ENCODE measurements around the gene ELMO1.

Gene ELMO1

DNA sequence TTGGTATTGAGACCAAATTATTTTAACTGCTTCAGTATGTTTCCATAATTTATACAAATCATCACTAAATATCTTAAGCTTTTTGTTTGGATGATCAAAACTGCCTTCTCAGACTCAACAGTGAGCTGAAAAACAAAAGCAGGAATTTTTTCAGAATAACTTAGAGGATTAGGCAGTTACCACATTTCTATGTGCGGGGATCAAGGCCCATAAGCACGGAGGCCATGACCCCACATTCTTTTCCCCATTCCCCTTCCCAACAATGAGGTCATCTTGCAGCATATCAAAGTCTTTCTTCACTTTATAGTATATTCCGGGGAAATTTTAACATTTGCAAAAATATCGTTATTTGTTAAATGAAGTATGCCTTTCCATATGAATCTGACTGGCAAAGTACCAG lies 125.8 kb downstream of the ELMO1 start:
- Histone ChIP-seq H3K9me2 (replicated peaks; ENCODE audit: control insufficient read depth, low read length) (no peaks in the 10 kb centered on the region), H3K27ac (ENCODE audit: low read depth, low read length) (no peak overlapping the region), H3K9me3 (ENCODE audit: control insufficient read depth, insufficient read depth, low read length) (no peaks in the 10 kb centered on the region), H3K27me3 (ENCODE audit: control insufficient read depth, low read length) (no peaks in the 10 kb centered on the region), H3K79me2 (ENCODE audit: control insufficient read depth, low read length) (peaks cover 60% of the 10 kb centered on the region), H3K36me3 (ENCODE audit: control insufficient read depth, low read length) (peaks cover 5% of the 10 kb centered on the region), H3F3A (ENCODE audit: control insufficient read depth, insufficient read depth) (peaks cover 7% of the 10 kb centered on the region; the same call in 1 of the 2 replicates), H3K4me3 (ENCODE audit: low read length) (no peak overlapping the region), H3K4me2 (ENCODE audit: low read length) (no peak overlapping the region), H3K4me1 (ENCODE audit: control insufficient read depth, low read length) (peaks cover 19% of the 10 kb centered on the region), H4K20me1 (ENCODE audit: control insufficient read depth, insufficient read depth, low read depth, low read length) (no peaks in the 10 kb centered on the region; the same call in 1 of the 2 replicates)
- TF ChIP-seq CTCF (IDR thresholded peaks at IDR 0.05; ENCODE audit: low read depth, low read length, poor library complexity, severe bottlenecking) (no peak), EZH2phosphoT487 (IDR thresholded peaks at IDR 0.05; ENCODE audit: borderline replicate concordance, low read length) (no peak)

- H3K4me2 ChIP-seq (ENCODE audit: low read length), result no peak overlapping the region
- no peaks in the 10 kb centered on the region for H3K9me2 ChIP-seq (replicated peaks; ENCODE audit: control insufficient read depth, low read length)
- H4K20me1 ChIP-seq (ENCODE audit: control insufficient read depth, insufficient read depth, low read depth, low read length), result no peaks in the 10 kb centered on the region; the same call in 1 of the 2 replicates
- peaks cover 38% of the 10 kb centered on the region for H3K4me1 ChIP-seq (ENCODE audit: control insufficient read depth, low read length)
- H3K4me3 ChIP-seq (ENCODE audit: low read length), result no peak overlapping the region
- TF ChIP-seq EZH2phosphoT487 (IDR thresholded peaks at IDR 0.05; ENCODE audit: borderline replicate concordance, low read length) (no peak), CTCF (IDR thresholded peaks at IDR 0.05; ENCODE audit: low read depth, low read length, poor library complexity, severe bottlenecking) (no peak)
- H3K27me3 ChIP-seq (ENCODE audit: control insufficient read depth, low read length), result no peaks in the 10 kb centered on the region
- H3K9me3 ChIP-seq (ENCODE audit: control insufficient read depth, insufficient read depth, low read length), result no peaks in the 10 kb centered on the region
- H3K27ac ChIP-seq (ENCODE audit: low read depth, low read length), result no peak overlapping the region
- peaks cover 60% of the 10 kb centered on the region for H3K79me2 ChIP-seq (ENCODE audit: control insufficient read depth, low read length)
- peaks cover 16% of the 10 kb centered on the region for H3F3A ChIP-seq (ENCODE audit: control insufficient read depth, insufficient read depth)
- H3K36me3 ChIP-seq (ENCODE audit: control insufficient read depth, low read length), result peaks cover 3% of the 10 kb centered on the region
Observed at GRCh38 chr7:37320848-37321468, 127.7 kb downstream of the ELMO1 start.

GRCh38 chr7:37320140-37320847 lies 128.4 kb downstream of the ELMO1 start:
- H3F3A ChIP-seq (ENCODE audit: control insufficient read depth, insufficient read depth), result peaks cover 21% of the 10 kb centered on the region
- H3K79me2 ChIP-seq (ENCODE audit: control insufficient read depth, low read length), result peaks cover 57% of the 10 kb centered on the region
- no peaks in the 10 kb centered on the region for H3K9me2 ChIP-seq (replicated peaks; ENCODE audit: control insufficient read depth, low read length)
- no peaks in the 10 kb centered on the region for H3K27me3 ChIP-seq (ENCODE audit: control insufficient read depth, low read length)
- H3K4me1 ChIP-seq (ENCODE audit: control insufficient read depth, low read length), result peaks cover 45% of the 10 kb centered on the region
- peaks cover 6% of the 10 kb centered on the region for H3K36me3 ChIP-seq (ENCODE audit: control insufficient read depth, low read length)
- no peak overlapping the region for H3K4me3 ChIP-seq (ENCODE audit: low read length)
- H4K20me1 ChIP-seq (ENCODE audit: control insufficient read depth, insufficient read depth, low read depth, low read length), result no peaks in the 10 kb centered on the region; the same call in none of the 2 replicates
- TF ChIP-seq EZH2phosphoT487 (IDR thresholded peaks at IDR 0.05; ENCODE audit: borderline replicate concordance, low read length) (no peak), CTCF (IDR thresholded peaks at IDR 0.05; ENCODE audit: low read depth, low read length, poor library complexity, severe bottlenecking) (no peak)
- H3K4me2 ChIP-seq (ENCODE audit: low read length), result no peak overlapping the region
- H3K9me3 ChIP-seq (ENCODE audit: control insufficient read depth, insufficient read depth, low read length), result no peaks in the 10 kb centered on the region
- no peak overlapping the region for H3K27ac ChIP-seq (ENCODE audit: low read depth, low read length)
